ENCODE measurements around the gene NME4.

DNA sequence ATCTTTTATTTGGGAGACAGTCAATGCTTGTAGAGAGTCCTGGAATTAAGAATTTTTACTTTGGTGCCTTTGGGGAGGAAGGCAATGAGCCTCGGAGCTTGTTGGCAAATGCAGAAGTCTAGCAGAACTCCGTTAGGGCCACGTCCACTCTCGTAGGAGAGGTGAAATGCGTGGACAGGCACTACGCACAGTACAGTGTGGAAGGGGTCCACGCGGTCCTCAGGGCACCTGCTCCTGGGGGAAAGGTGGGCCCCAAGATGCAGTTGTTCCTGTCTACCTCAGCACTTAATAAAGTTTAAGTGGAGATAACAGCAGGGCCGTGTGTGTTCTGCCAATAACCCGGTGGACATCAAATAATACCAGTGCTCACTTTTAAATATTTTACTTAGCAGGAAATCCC is 30.3 kb downstream of the NME4 start:
- TF ChIP-seq, protein P1, sequence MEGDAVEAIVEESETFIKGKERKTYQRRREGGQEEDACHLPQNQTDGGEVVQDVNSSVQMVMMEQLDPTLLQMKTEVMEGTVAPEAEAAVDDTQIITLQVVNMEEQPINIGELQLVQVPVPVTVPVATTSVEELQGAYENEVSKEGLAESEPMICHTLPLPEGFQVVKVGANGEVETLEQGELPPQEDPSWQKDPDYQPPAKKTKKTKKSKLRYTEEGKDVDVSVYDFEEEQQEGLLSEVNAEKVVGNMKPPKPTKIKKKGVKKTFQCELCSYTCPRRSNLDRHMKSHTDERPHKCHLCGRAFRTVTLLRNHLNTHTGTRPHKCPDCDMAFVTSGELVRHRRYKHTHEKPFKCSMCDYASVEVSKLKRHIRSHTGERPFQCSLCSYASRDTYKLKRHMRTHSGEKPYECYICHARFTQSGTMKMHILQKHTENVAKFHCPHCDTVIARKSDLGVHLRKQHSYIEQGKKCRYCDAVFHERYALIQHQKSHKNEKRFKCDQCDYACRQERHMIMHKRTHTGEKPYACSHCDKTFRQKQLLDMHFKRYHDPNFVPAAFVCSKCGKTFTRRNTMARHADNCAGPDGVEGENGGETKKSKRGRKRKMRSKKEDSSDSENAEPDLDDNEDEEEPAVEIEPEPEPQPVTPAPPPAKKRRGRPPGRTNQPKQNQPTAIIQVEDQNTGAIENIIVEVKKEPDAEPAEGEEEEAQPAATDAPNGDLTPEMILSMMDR (optimal IDR thresholded peaks at IDR 0.05 in 1 of 3, IDR thresholded peaks at IDR 0.05 in 1 of 3, conservative IDR thresholded peaks at IDR 0.05 in 1 of 3; ENCODE audit: extremely low read depth in 1 of 3, insufficient read depth in 2 of 3, low read length in 3 of 3): no peak
- TF ChIP-seq EZH2 (IDR thresholded peaks at IDR 0.05; ENCODE audit: low read length): no peak
